ENCODE results near the gene PELI3.

The PELI3 gene

GRCh38 chr11:66473608-66474515 lies 7.2 kb downstream of the PELI3 start:
- DNase-seq (ENCODE audit: low read depth, low spot score), result no peak

- DNase-seq (ENCODE audit: low read depth, low spot score), result no peak
Measured at GRCh38 chr11:66475349-66476172, 8.9 kb downstream of the PELI3 start.

GRCh38 chr11:66476173-66476840 lies 9.6 kb downstream of the PELI3 start:
- DNase-seq (ENCODE audit: low read depth, low spot score), result no peak

GRCh38 chr11:66476841-66477251 lies 10.1 kb downstream of the PELI3 start:
- peak; percentile 39 for DNase-seq (ENCODE audit: low read depth, low spot score)

GRCh38 chr11:66477263-66478201 lies 10.8 kb downstream of the PELI3 start:
- no peak for DNase-seq (ENCODE audit: low read depth, low spot score)

- DNase-seq (ENCODE audit: low read depth, low spot score), result peak; percentile 76
Measured at GRCh38 chr11:66478729-66479393, 12.2 kb downstream of the PELI3 start.

- no peak for DNase-seq (ENCODE audit: low read depth, low spot score)
Measured at GRCh38 chr11:66479394-66480116, 12.8 kb downstream of the PELI3 start.

- DNase-seq (ENCODE audit: low read depth, low spot score), result peak; percentile 98
Measured at GRCh38 chr11:66480117-66480938, 13.6 kb downstream of the PELI3 start, which contains the start of gene DPP3. Gene DPP3 (plus strand): TSS chr11:66480434. CDS start chr11:66482201, 1,767 bp downstream.

- DNase-seq (ENCODE audit: low read depth, low spot score), result no peak
Measured at GRCh38 chr11:66484806-66485380, 18.2 kb downstream of the PELI3 start.

- no peak for DNase-seq (ENCODE audit: low read depth, low spot score)
Measured at GRCh38 chr11:66488957-66489356, 22.3 kb downstream of the PELI3 start.

- DNase-seq (ENCODE audit: low read depth, low spot score), result no peak
Measured at GRCh38 chr11:66489636-66490035, 22.9 kb downstream of the PELI3 start.

GRCh38 chr11:66491315-66491935 lies 24.7 kb downstream of the PELI3 start:
- peak; percentile 37 for DNase-seq (ENCODE audit: low read depth, low spot score)

GRCh38 chr11:66492161-66492865 lies 25.6 kb downstream of the PELI3 start:
- DNase-seq (ENCODE audit: low read depth, low spot score), result no peak

- no peak for DNase-seq (ENCODE audit: low read depth, low spot score)
Measured at GRCh38 chr11:66493130-66493529, 26.4 kb downstream of the PELI3 start.

- DNase-seq (ENCODE audit: low read depth, low spot score), result no peak
Measured at GRCh38 chr11:66494458-66494857, 27.8 kb downstream of the PELI3 start.

GRCh38 chr11:66494935-66495334 lies 28.2 kb downstream of the PELI3 start:
- DNase-seq (ENCODE audit: low read depth, low spot score), result peak; percentile 15

- no peak for DNase-seq (ENCODE audit: low read depth, low spot score)
Measured at GRCh38 chr11:66495401-66495854, 28.7 kb downstream of the PELI3 start.

Measured in ELF-1 (cell line).